Measurements from ENCODE around the gene PRRC2B.

DNA sequence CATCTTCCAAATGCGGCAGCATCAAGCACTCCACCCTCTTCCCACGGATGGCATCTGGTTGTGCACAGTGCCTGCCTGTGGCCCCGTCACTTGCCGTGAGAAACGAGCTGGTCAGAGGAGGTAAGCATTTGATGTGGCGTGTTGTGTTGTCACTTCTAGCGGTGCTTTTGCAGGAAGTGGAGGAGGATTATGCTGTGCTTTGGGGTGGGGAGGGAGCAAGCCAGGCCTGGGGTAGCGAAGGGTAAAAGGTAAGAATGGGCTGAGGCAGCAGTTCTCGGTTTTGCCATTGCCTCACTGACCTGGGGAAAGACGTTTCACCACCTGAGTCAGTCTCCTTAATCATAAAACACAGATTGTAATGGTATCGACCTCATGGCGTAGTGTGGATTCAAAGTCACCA lies 106.5 kb downstream of the PRRC2B start:
- TF ChIP-seq, protein P1, sequence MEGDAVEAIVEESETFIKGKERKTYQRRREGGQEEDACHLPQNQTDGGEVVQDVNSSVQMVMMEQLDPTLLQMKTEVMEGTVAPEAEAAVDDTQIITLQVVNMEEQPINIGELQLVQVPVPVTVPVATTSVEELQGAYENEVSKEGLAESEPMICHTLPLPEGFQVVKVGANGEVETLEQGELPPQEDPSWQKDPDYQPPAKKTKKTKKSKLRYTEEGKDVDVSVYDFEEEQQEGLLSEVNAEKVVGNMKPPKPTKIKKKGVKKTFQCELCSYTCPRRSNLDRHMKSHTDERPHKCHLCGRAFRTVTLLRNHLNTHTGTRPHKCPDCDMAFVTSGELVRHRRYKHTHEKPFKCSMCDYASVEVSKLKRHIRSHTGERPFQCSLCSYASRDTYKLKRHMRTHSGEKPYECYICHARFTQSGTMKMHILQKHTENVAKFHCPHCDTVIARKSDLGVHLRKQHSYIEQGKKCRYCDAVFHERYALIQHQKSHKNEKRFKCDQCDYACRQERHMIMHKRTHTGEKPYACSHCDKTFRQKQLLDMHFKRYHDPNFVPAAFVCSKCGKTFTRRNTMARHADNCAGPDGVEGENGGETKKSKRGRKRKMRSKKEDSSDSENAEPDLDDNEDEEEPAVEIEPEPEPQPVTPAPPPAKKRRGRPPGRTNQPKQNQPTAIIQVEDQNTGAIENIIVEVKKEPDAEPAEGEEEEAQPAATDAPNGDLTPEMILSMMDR (IDR thresholded peaks at IDR 0.05 in 2 of 3, conservative IDR thresholded peaks at IDR 0.05 in 1 of 3; ENCODE audit: borderline replicate concordance in 1 of 3, insufficient read depth in 1 of 3, low read depth in 2 of 3, low read length in 2 of 3): no peak
- TF ChIP-seq, protein P2, sequence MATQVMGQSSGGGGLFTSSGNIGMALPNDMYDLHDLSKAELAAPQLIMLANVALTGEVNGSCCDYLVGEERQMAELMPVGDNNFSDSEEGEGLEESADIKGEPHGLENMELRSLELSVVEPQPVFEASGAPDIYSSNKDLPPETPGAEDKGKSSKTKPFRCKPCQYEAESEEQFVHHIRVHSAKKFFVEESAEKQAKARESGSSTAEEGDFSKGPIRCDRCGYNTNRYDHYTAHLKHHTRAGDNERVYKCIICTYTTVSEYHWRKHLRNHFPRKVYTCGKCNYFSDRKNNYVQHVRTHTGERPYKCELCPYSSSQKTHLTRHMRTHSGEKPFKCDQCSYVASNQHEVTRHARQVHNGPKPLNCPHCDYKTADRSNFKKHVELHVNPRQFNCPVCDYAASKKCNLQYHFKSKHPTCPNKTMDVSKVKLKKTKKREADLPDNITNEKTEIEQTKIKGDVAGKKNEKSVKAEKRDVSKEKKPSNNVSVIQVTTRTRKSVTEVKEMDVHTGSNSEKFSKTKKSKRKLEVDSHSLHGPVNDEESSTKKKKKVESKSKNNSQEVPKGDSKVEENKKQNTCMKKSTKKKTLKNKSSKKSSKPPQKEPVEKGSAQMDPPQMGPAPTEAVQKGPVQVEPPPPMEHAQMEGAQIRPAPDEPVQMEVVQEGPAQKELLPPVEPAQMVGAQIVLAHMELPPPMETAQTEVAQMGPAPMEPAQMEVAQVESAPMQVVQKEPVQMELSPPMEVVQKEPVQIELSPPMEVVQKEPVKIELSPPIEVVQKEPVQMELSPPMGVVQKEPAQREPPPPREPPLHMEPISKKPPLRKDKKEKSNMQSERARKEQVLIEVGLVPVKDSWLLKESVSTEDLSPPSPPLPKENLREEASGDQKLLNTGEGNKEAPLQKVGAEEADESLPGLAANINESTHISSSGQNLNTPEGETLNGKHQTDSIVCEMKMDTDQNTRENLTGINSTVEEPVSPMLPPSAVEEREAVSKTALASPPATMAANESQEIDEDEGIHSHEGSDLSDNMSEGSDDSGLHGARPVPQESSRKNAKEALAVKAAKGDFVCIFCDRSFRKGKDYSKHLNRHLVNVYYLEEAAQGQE (IDR thresholded peaks at IDR 0.05; ENCODE audit: low read depth): no peak
- TF ChIP-seq EZH2 (IDR thresholded peaks at IDR 0.05) (no peak), POLR2AphosphoS5 (IDR thresholded peaks at IDR 0.05; ENCODE audit: low read depth, low read length) (no peak), MAX (IDR thresholded peaks at IDR 0.05) (no peak), CEBPB (IDR thresholded peaks at IDR 0.05; ENCODE audit: low read depth) (no peak), ELF1 (IDR thresholded peaks at IDR 0.05; ENCODE audit: borderline replicate concordance, low read depth) (no peak), POLR2A (IDR thresholded peaks at IDR 0.05; ENCODE audit: borderline replicate concordance, extremely low read depth, insufficient read depth, insufficient read length) (no peak), EZH2phosphoT487 (IDR thresholded peaks at IDR 0.05; ENCODE audit: borderline replicate concordance) (no peak), SIN3A (IDR thresholded peaks at IDR 0.05; ENCODE audit: low read depth) (no peak), RAD21 (IDR thresholded peaks at IDR 0.05; ENCODE audit: low read depth) (no peak), SRF (IDR thresholded peaks at IDR 0.05; ENCODE audit: low read depth) (no peak), ZFX (IDR thresholded peaks at IDR 0.05) (no peak), ATF3 (IDR thresholded peaks at IDR 0.05) (no peak)

Measured in HCT116 (cell line).